K562 (cell line): Measurements from ENCODE around the gene CCT7. TPM values are rescaled to one million over a fixed set of nuclear protein-coding genes. Genes with fewer than 3 reads are reported as not detected.

ENCODE experiments used
- CBX1 ChIP-seq: sonication (generic); IDR thresholded peaks from 2 replicates; pipeline ENCODE4 v1.6.1; 2016; ENCODE audit warnings: antibody characterized with exemption, low read depth, mild to moderate bottlenecking
- CREB1 ChIP-seq, 2 experiments: sonication (generic) in 1 of 2; formaldehyde crosslinking in 1 of 2; IDR thresholded peaks; 2 replicates each; pipeline versions ENCODE4 v1.6.1 to v1.8.0; 2012 to 2022; ENCODE audit warnings: inconsistent platforms in 1 of 2, mild to moderate bottlenecking in 1 of 2, missing genetic modification reagents in 1 of 2, moderate library complexity in 1 of 2
- EZH2 ChIP-seq: IDR thresholded peaks from 2 replicates; pipeline ENCODE4 v1.6.1; 2012; ENCODE audit warnings: low read depth, mild to moderate bottlenecking, inconsistent platforms, low read length, borderline replicate concordance
- GABPB1 ChIP-seq: sonication (generic); formaldehyde crosslinking; IDR thresholded peaks from 2 replicates; pipeline ENCODE4 v1.8.0; 2022; ENCODE audit warnings: mild to moderate bottlenecking, missing genetic modification reagents
- MXI1 ChIP-seq: IDR thresholded peaks from 2 replicates; pipeline ENCODE4 v1.6.1; 2011; ENCODE audit warnings: low read depth, mild to moderate bottlenecking, improper control_type of control experiment, low read length
- NFYB ChIP-seq: IDR thresholded peaks from 2 replicates; pipeline ENCODE4 v1.6.1; 2011; ENCODE audit warnings: mild to moderate bottlenecking, moderate library complexity; ENCODE audit not compliant: insufficient read length; ENCODE audit errors: extremely low read depth
- PHF21A ChIP-seq: fragments of 450-650 bp; IDR thresholded peaks from 2 replicates; pipeline ENCODE4 v1.6.1; 2017; ENCODE audit warnings: low read depth, borderline replicate concordance
- RHOXF2B ChIP-seq: fragments of 250-450 bp; sonication (Bioruptor Pico); conservative IDR thresholded peaks from 2 replicates; pipeline ENCODE4 v1.5.1; 2021
- SIRT6 ChIP-seq: IDR thresholded peaks from one replicate; pipeline ENCODE4 v1.6.1; 2012; ENCODE audit warnings: low read depth, mild to moderate bottlenecking, control low read depth, inconsistent platforms, low read length, moderate library complexity
- SRSF7 ChIP-seq: fragments of 200-400 bp; formaldehyde crosslinking; optimal IDR thresholded peaks from 2 replicates; pipeline ENCODE3; 2017; ENCODE audit warnings: mild to moderate bottlenecking, low read depth, low read length
- TBL1XR1 ChIP-seq, 2 experiments: IDR thresholded peaks; 2 replicates each; pipeline ENCODE4 v1.6.1; 2012; ENCODE audit warnings: improper control_type of control experiment in 2 of 2, low read length in 2 of 2, mild to moderate bottlenecking in 1 of 2
- TCFL5 ChIP-seq: fragments of 250-450 bp; sonication (Bioruptor Pico); conservative IDR thresholded peaks from 2 replicates; pipeline ENCODE4 v1.6.1; 2021; ENCODE audit warnings: mild to moderate bottlenecking, moderate library complexity, matching md5 sums
- ZC3H11A ChIP-seq: IDR thresholded peaks from 2 replicates; pipeline ENCODE4 v1.6.1; 2012; ENCODE audit warnings: low read depth, low read length, improper control_type of control experiment
- ZNF146 ChIP-seq: IDR thresholded peaks from one replicate; pipeline ENCODE4 v1.6.1; 2018; ENCODE audit warnings: missing compliant biosample characterization; ENCODE audit not compliant: unreplicated experiment
- ZNF197 ChIP-seq: fragments of 200-800 bp; sonication (Bioruptor generic); IDR thresholded peaks from 2 replicates; pipeline ENCODE4 v1.6.1; 2016; ENCODE audit warnings: low read depth, missing genetic modification characterization, missing compliant biosample characterization
- ZNF212 ChIP-seq: fragments of 450-650 bp; formaldehyde crosslinking; IDR thresholded peaks from 2 replicates; pipeline ENCODE4 v1.4.0; 2020; ENCODE audit warnings: mild to moderate bottlenecking
- ZNF24 ChIP-seq: fragments of 450-650 bp; IDR thresholded peaks from 2 replicates; pipeline ENCODE4 v1.6.1; 2016
- ZNF830 ChIP-seq: fragments of 250-450 bp; sonication (Bioruptor Pico); IDR thresholded peaks from 2 replicates; pipeline ENCODE4 v1.5.0; 2021; ENCODE audit warnings: mild to moderate bottlenecking
- polyA plus RNA-seq, 8 experiments: library from polyadenylated mRNA; depleted of rRNA in 4 of 8; stranded (reverse) in 5 of 8; unstranded in 3 of 8; fragments of >200 nt; fragmentation: Nextera tagmentation in 2 of 8; fragmentation: Illumina TruSeq in 1 of 8; extraction: Ambion mirVana in 2 of 8; extraction: Trizol in 1 of 8; gene quantifications; 2 replicates each; pipeline versions ENCODE4 v1.2.1 to v1.2.3, GENCODE V29; 2011 to 2014; ENCODE audit warnings: inconsistent platforms in 1 of 8, missing spikeins in 1 of 8
- total RNA-seq, 7 experiments: library from RNA; depleted of rRNA in 6 of 7; stranded (reverse); fragments of >200 nt in 6 of 7; fragmentation: Illumina TruSeq in 2 of 7; extraction: Trizol in 2 of 7; gene quantifications; 2 replicates each; pipeline versions ENCODE4 v1.2.1 to v1.2.3, GENCODE V29; 2011 to 2021; ENCODE audit warnings: low replicate concordance in 1 of 7
- TF ChIP-seq, protein P1 (sequence below): fragments of 450-650 bp; formaldehyde crosslinking; IDR thresholded peaks from 2 replicates; pipeline ENCODE4 v1.4.0; 2022; ENCODE audit warnings: missing genetic modification characterization
- TF ChIP-seq, protein P2 (sequence below): fragments of 250-450 bp; sonication (Bioruptor Pico); IDR thresholded peaks from 2 replicates; pipeline ENCODE4 v1.5.0; 2022; ENCODE audit warnings: mild to moderate bottlenecking
- TF ChIP-seq, protein P3 (sequence below), 2 experiments: IDR thresholded peaks in 1 of 2; conservative IDR thresholded peaks in 1 of 2; 2 replicates each; pipeline ENCODE4 v1.6.1; 2016; ENCODE audit warnings: low read depth in 2 of 2, mild to moderate bottlenecking in 1 of 2, missing compliant biosample characterization in 1 of 2, missing genetic modification characterization in 1 of 2, moderate library complexity in 1 of 2
- TF ChIP-seq, protein P4 (sequence below): fragments of 250-450 bp; sonication (Bioruptor Pico); IDR thresholded peaks from 2 replicates; pipeline ENCODE4 v1.5.0; 2021

Gene CCT7
- total and polyA plus RNA-seq, 9 of the 15 experiments (the other 6 are each of a cell fraction or from before 2014, with no cell fraction given) = 326 to 856 (median 638) TPM

DNA sequence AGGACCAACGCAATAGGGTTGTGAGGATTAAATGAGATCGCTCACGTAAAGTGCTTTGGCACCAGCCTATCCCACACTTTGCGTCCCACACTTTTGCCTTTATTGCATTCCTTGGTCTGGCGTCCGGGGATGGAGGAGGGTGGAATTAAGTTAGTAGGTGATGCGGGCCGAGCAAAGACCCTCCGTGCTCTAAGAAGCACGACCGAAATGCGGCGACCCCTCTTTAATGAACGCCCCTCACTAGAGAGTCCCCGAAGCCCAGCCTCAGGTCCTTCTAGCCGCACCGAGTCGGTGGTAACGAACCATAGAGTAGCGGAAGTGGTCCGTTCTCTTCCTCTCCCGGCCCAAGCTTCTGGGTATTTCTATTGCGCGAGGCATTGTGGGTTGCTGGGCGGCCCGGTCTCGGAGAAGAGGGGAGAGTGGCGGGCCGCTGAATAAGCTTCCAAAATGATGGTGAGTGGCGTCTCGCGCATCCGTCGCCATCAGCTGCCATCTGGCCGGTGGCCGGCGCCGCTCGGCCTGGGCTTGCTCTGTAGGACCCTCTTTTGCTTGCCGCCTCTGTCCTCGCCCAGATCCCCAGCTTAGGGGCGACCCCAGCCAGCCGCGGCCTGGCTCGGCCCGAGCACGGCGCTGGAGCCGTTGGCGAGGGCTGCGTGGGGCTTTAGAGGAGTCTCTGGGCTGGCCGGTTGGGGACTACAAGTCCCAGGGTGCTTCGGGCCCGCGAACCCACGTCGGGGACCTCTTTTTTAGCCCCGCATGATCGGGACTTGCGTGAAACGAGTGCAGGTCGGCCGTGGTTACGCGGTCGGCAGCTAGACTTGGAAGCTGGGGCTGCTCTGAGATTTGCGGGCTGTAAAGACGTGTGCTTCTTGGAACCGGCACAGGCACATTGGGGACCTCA lies at the start of gene CCT7 (continued):
- TF ChIP-seq GABPB1 (CRISPR knock-in tag) = peak; percentile 96
- no peak for TF ChIP-seq RHOXF2B (CRISPR knock-in tag)
- TF ChIP-seq MXI1 = no peak
- no peak for TF ChIP-seq ZNF830 (CRISPR knock-in tag)
- TF ChIP-seq ZNF146 (CRISPR knock-in tag) = no peak
- no peak for TF ChIP-seq NFYB
- TF ChIP-seq, protein P1, sequence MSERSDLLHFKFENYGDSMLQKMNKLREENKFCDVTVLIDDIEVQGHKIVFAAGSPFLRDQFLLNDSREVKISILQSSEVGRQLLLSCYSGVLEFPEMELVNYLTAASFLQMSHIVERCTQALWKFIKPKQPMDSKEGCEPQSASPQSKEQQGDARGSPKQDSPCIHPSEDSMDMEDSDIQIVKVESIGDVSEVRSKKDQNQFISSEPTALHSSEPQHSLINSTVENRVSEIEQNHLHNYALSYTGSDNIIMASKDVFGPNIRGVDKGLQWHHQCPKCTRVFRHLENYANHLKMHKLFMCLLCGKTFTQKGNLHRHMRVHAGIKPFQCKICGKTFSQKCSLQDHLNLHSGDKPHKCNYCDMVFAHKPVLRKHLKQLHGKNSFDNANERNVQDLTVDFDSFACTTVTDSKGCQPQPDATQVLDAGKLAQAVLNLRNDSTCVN (CRISPR knock-in tag) = no peak
- TF ChIP-seq SRSF7 = no peak
- TF ChIP-seq, protein P2, sequence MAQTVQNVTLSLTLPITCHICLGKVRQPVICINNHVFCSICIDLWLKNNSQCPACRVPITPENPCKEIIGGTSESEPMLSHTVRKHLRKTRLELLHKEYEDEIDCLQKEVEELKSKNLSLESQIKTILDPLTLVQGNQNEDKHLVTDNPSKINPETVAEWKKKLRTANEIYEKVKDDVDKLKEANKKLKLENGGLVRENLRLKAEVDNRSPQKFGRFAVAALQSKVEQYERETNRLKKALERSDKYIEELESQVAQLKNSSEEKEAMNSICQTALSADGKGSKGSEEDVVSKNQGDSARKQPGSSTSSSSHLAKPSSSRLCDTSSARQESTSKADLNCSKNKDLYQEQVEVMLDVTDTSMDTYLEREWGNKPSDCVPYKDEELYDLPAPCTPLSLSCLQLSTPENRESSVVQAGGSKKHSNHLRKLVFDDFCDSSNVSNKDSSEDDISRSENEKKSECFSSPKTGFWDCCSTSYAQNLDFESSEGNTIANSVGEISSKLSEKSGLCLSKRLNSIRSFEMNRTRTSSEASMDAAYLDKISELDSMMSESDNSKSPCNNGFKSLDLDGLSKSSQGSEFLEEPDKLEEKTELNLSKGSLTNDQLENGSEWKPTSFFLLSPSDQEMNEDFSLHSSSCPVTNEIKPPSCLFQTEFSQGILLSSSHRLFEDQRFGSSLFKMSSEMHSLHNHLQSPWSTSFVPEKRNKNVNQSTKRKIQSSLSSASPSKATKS (CRISPR knock-in tag) = no peak
- no peak for TF ChIP-seq TCFL5 (CRISPR knock-in tag)
- 0 out of 2 replicates have a peak, but pooled peaks have one; percentile 76 for TF ChIP-seq CBX1
- TF ChIP-seq, protein P3, sequence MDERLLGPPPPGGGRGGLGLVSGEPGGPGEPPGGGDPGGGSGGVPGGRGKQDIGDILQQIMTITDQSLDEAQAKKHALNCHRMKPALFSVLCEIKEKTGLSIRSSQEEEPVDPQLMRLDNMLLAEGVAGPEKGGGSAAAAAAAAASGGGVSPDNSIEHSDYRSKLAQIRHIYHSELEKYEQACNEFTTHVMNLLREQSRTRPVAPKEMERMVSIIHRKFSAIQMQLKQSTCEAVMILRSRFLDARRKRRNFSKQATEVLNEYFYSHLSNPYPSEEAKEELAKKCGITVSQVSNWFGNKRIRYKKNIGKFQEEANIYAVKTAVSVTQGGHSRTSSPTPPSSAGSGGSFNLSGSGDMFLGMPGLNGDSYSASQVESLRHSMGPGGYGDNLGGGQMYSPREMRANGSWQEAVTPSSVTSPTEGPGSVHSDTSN (CRISPR knock-in tag; IDR thresholded peaks at IDR 0.05; ENCODE audit: low read depth) = no peak
- TF ChIP-seq, protein P3 (tag; conservative IDR thresholded peaks at IDR 0.05; ENCODE audit: low read depth) = no peak
- no peak for TF ChIP-seq SIRT6
- no peak for TF ChIP-seq CREB1 (IDR thresholded peaks at IDR 0.05)
- TF ChIP-seq CREB1 (CRISPR knock-in tag; IDR thresholded peaks at IDR 0.05) = no peak
- no peak for TF ChIP-seq ZNF212 (CRISPR knock-in tag)
- TF ChIP-seq, protein P4, sequence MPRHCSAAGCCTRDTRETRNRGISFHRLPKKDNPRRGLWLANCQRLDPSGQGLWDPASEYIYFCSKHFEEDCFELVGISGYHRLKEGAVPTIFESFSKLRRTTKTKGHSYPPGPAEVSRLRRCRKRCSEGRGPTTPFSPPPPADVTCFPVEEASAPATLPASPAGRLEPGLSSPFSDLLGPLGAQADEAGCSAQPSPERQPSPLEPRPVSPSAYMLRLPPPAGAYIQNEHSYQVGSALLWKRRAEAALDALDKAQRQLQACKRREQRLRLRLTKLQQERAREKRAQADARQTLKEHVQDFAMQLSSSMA (CRISPR knock-in tag) = no peak
- no peak for TF ChIP-seq ZNF24
- TF ChIP-seq ZNF197 (CRISPR knock-in tag) = no peak
- TF ChIP-seq PHF21A = no peak
- TF ChIP-seq EZH2 = no peak
- no peak for TF ChIP-seq ZC3H11A
- TF ChIP-seq TBL1XR1 (IDR thresholded peaks at IDR 0.05; ENCODE audit: low read length in 2 of 2) = no peak
